CD4-positive, alpha-beta T cell (primary cell): Measurements from ENCODE around the gene FREM2. TPM values are rescaled to one million over a fixed set of nuclear protein-coding genes. Genes with fewer than 3 reads are reported as not detected.

ENCODE experiments used
- ATAC-seq: fragments of 200-7000 bp; cut with Tn5 transposase; one replicate; pipeline ENCODE4 v1.10.0; 2022; ENCODE audit warnings: mild to moderate bottlenecking; ENCODE audit not compliant: poor library complexity
- CTCF ChIA-PET: fragments of 350-600 bp; sonication (Branson Sonifier 250); formaldehyde crosslinking; loops from one replicate; lab custom pipeline; 2021; ENCODE audit warnings: antibody characterized with exemption, inconsistent platforms; lab: Charles Lee
- POLR2A ChIA-PET: fragments of 350-600 bp; sonication (Branson Sonifier 250); formaldehyde crosslinking; loops from one replicate; lab custom pipeline; 2021; ENCODE audit warnings: antibody characterized with exemption, inconsistent platforms; lab: Charles Lee
- DNase-seq, 14 experiments: peaks; one replicate each; pipeline ENCODE4 v3.0.0-alpha.2; 2013 to 2020; ENCODE audit warnings: mixed read lengths in 2 of 14
- H3K27ac ChIP-seq, 2 donors: one replicate each; pipeline versions ENCODE4 v1.5.1 to v1.7.0; 2013; ENCODE audit warnings: low read length in 2 of 2, low read depth in 1 of 2, mild to moderate bottlenecking in 1 of 2
- H3K27me3 ChIP-seq, 2 experiments: 1 replicate in 1 of 2; 2 replicates in 1 of 2; pipeline versions ENCODE4 v1.6.1 to v1.7.0; 2013; ENCODE audit warnings: low read length in 2 of 2, control low read depth in 1 of 2, mild to moderate bottlenecking in 1 of 2, moderate library complexity in 1 of 2; ENCODE audit not compliant: insufficient read depth in 2 of 2, control insufficient read depth in 1 of 2
- H3K36me3 ChIP-seq: one replicate; pipeline ENCODE4 v1.6.1; 2013; ENCODE audit warnings: low read length, control low read depth; ENCODE audit not compliant: insufficient read depth
- H3K4me1 ChIP-seq: one replicate; pipeline ENCODE4 v1.6.1; 2013; ENCODE audit warnings: low read length, control low read depth; ENCODE audit not compliant: insufficient read depth
- H3K4me3 ChIP-seq: one replicate; pipeline ENCODE4 v1.5.1; 2013; ENCODE audit warnings: mild to moderate bottlenecking, low read length, moderate library complexity
- H3K9me3 ChIP-seq, 2 experiments: 1 replicate in 1 of 2; 2 replicates in 1 of 2; pipeline versions ENCODE4 v1.6.1 to v1.7.0; 2013; ENCODE audit warnings: low read length in 2 of 2, mild to moderate bottlenecking in 2 of 2, control low read depth in 1 of 2, moderate library complexity in 1 of 2; ENCODE audit not compliant: control insufficient read depth in 1 of 2, insufficient read depth in 1 of 2
- H3K27ac Mint-ChIP-seq: one replicate; pipeline ENCODE4 v1.8.0; 2020; ENCODE audit warnings: mixed read lengths
- H3K27me3 Mint-ChIP-seq: one replicate; pipeline ENCODE4 v1.8.0; 2021; ENCODE audit warnings: mixed read lengths
- H3K36me3 Mint-ChIP-seq: one replicate; pipeline ENCODE4 v1.8.0; 2021; ENCODE audit warnings: low read depth, mixed read lengths
- H3K4me1 Mint-ChIP-seq: one replicate; pipeline ENCODE4 v1.8.0; 2021; ENCODE audit warnings: low read depth, mixed read lengths
- H3K4me3 Mint-ChIP-seq: one replicate; pipeline ENCODE4 v1.8.0; 2020; ENCODE audit warnings: mild to moderate bottlenecking, mixed read lengths
- H3K9me3 Mint-ChIP-seq: one replicate; pipeline ENCODE4 v1.8.0; 2020; ENCODE audit warnings: mixed read lengths
- intact Hi-C, 2 experiments: fragments of 100-400 bp; cut with DNase I in 1 of 2; cut with micrococcal nuclease in 1 of 2; formaldehyde crosslinking; loops; one replicate each; pipeline versions ENCODE4 v1.15.1 to v1.9.0; 2023 to 2025; cut with DNase I, micrococcal nuclease
- total RNA-seq, 174 experiments: library from RNA in 2 of 174; stranded (reverse) in 2 of 174; gene quantifications; one replicate each; pipeline ENCODE4 v1.2.3 and lab custom pipeline; 2021 to 2026
- TF ChIP-seq, protein P1 (sequence below): fragments of 200-600 bp; IDR thresholded peaks from one replicate; pipeline ENCODE4 v1.8.0; 2022; ENCODE audit warnings: antibody characterized with exemption, mild to moderate bottlenecking

The FREM2 gene
- total RNA-seq, 2 experiments from 2014 or later = not detected

DNA sequence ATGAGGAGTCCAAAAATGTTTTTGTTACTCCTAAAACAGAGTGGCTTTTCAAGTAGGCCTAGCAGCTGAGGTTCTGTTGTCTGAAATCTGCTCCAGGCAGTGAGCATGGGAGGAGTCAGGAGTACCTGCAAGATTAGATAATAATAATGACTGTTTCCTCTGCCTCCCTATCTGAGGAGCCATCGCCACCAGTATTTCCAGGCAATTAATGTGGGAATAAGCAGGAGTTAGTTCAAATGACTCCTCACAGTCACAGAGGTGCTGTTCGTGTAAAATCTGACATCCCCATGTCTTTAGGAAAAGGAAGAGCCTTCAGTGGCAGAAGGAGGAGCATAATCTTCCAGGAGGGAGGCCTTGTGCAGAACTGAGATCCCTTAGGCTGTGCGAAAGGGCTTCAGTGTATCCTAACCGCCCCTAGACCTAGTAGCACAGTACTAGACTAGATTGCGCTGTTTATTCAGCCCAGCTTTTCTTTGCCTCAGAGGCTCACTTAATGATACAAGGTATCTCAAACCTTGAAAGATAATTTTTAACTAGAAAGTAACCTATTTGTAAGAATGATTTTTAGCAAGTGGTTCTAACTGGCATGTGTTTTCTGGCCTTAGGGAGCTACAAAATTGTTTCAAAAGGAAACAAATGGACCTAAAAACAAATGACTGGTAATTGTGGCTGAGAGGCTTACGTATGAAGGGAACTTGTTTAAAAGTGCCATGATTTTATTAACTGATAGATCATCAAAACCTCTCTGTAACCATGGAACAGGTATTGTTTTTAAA, 49.0 kb downstream of the FREM2 start:
- Histone ChIP-seq H3K9me3 (no peaks in the 10 kb centered on the region), H3K4me1 (no peaks in the 10 kb centered on the region), H3K36me3 (no peaks in the 10 kb centered on the region), H3K27ac (no peak overlapping the region), H3K27me3 (no peaks in the 10 kb centered on the region), H3K4me3 (no peak overlapping the region)
- POLR2A ChIA-PET = no interaction called here
- Mint-ChIP-seq H3K27ac (no peak overlapping the region), H3K4me1 (no peaks in the 10 kb centered on the region), H3K9me3 (no peaks in the 10 kb centered on the region), H3K27me3 (peaks cover 6% of the 10 kb centered on the region), H3K4me3 (no peak overlapping the region), H3K36me3 (no peaks in the 10 kb centered on the region)
- intact Hi-C loops = loop anchor here in 1 of 2 experiments (2.0 kb wide), 1 partner anchor 65 kb away; no protein-coding TSS in a partner anchor
- no peak for DNase-seq
- TF ChIP-seq, protein P1, sequence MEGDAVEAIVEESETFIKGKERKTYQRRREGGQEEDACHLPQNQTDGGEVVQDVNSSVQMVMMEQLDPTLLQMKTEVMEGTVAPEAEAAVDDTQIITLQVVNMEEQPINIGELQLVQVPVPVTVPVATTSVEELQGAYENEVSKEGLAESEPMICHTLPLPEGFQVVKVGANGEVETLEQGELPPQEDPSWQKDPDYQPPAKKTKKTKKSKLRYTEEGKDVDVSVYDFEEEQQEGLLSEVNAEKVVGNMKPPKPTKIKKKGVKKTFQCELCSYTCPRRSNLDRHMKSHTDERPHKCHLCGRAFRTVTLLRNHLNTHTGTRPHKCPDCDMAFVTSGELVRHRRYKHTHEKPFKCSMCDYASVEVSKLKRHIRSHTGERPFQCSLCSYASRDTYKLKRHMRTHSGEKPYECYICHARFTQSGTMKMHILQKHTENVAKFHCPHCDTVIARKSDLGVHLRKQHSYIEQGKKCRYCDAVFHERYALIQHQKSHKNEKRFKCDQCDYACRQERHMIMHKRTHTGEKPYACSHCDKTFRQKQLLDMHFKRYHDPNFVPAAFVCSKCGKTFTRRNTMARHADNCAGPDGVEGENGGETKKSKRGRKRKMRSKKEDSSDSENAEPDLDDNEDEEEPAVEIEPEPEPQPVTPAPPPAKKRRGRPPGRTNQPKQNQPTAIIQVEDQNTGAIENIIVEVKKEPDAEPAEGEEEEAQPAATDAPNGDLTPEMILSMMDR = no peak
- CTCF ChIA-PET = no interaction called here
- ATAC-seq = no peak

DNA sequence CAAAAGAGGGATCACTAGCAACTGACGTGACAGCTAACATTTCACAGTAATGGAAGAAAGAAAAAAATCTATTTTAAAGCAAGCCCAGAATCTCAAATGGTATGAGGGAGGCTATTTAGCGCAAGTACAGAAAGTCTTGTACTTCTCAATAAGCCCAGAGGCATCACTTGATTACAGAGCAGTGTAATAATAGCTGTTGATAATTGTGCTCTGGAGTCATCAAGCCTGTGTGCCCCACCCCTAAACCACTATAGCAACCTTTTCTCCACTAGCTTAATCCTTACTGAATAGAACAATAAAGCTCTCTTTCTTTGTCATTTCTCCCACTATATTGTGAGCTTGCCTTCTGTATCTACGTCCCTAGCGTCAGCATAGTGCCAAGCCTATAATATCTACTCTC, 56.6 kb downstream of the FREM2 start:
- ChIA-PET POLR2A (no interaction called here), CTCF (no interaction called here)
- TF ChIP-seq, protein P1 = no peak
- Mint-ChIP-seq H3K9me3 (no peaks in the 10 kb centered on the region), H3K27me3 (peaks cover 7% of the 10 kb centered on the region), H3K27ac (no peak overlapping the region), H3K4me3 (no peak overlapping the region), H3K36me3 (no peaks in the 10 kb centered on the region), H3K4me1 (no peaks in the 10 kb centered on the region)
- H3K9me3 ChIP-seq = no peaks in the 10 kb centered on the region
- H3K36me3 ChIP-seq = no peaks in the 10 kb centered on the region
- intact Hi-C loops = no loop called here
- H3K27ac ChIP-seq = no peak overlapping the region
- H3K27me3 ChIP-seq = no peaks in the 10 kb centered on the region
- no peak overlapping the region for H3K4me3 ChIP-seq
- ATAC-seq = no peak
- no peak for DNase-seq
- no peaks in the 10 kb centered on the region for H3K4me1 ChIP-seq

DNA sequence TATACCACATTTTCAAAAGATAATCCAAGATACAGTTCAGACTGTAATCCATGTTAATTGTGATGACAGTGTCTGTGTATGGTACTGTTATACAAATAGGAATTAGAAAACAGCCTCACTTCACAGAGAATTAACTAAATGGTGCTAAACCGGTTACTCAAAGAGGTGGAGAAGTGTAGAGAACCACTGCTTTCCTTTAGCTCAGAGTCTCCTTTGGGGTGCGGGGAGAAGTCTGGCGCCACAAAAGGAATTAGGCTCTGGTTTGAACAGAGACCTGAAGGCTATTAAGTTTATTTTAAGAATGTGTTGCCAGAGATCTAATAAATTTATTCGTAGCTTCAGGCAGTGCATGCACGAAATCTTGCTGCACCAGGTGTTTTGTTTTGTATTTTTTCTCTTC, 65.8 kb downstream of the FREM2 start:
- Histone ChIP-seq H3K27ac (no peak overlapping the region), H3K9me3 (no peaks in the 10 kb centered on the region), H3K4me3 (no peak overlapping the region), H3K27me3 (peaks cover 0 to 5% of the 10 kb centered on the region in 2 experiments), H3K36me3 (no peaks in the 10 kb centered on the region), H3K4me1 (no peaks in the 10 kb centered on the region)
- Mint-ChIP-seq H3K27ac (no peak overlapping the region), H3K4me1 (no peaks in the 10 kb centered on the region), H3K27me3 (peaks cover 21% of the 10 kb centered on the region), H3K9me3 (no peaks in the 10 kb centered on the region), H3K4me3 (no peak overlapping the region), H3K36me3 (no peaks in the 10 kb centered on the region)
- POLR2A ChIA-PET = no interaction called here
- DNase-seq = no peak
- TF ChIP-seq, protein P1 = no peak
- CTCF ChIA-PET = no interaction called here
- no peak for ATAC-seq
- intact Hi-C loops = no loop called here
